ENCODE measurements around the gene LRRTM4. TPM values are rescaled to one million over a fixed set of nuclear protein-coding genes. Genes with fewer than 3 reads are reported as not detected.
A peak's percentile ranks its signal among the peaks of the same experiment; 100 is the strongest.

LRRTM4 gene
- total and polyA plus RNA-seq, 2 of the 13 experiments (the other 11 are each of a cell fraction or from before 2014, with no cell fraction given) = 1.2 TPM

GRCh38 chr2:77190721-77191346, 331.3 kb downstream of the LRRTM4 start (continued):
- TF ChIP-seq MNT (IDR thresholded peaks at IDR 0.05) = no peak
- TF ChIP-seq ATF4 (CRISPR knock-in tag; IDR thresholded peaks at IDR 0.05) = peak in 1 of 2 experiments; percentile 49; a peak in 1 of 4 replicates
- TF ChIP-seq CREB1 (IDR thresholded peaks at IDR 0.05) = no peak
- peak; percentile 50; the same call in 1 of the 2 replicates for TF ChIP-seq CREB1 (CRISPR knock-in tag; IDR thresholded peaks at IDR 0.05)
- 0 out of 2 replicates have a peak, but pooled peaks have one; percentile 45 for TF ChIP-seq FOXK1 (CRISPR knock-in tag; IDR thresholded peaks at IDR 0.05; ENCODE audit: borderline replicate concordance, low read depth)
- TF ChIP-seq ASH2L (IDR thresholded peaks at IDR 0.05; ENCODE audit: insufficient read length, low read depth, low read length) = peak; percentile 79
- peak; percentile 95 for TF ChIP-seq PAXIP1 (CRISPR knock-in tag; conservative IDR thresholded peaks at IDR 0.05)
- TF ChIP-seq PPARG (CRISPR knock-in tag; conservative IDR thresholded peaks at IDR 0.05) = peak; percentile 35; the same call in 1 of the 2 replicates
- TF ChIP-seq RARA (CRISPR knock-in tag; IDR thresholded peaks at IDR 0.05) = peak; percentile 26; the same call in 1 of the 2 replicates
- TF ChIP-seq FOXA1 (IDR thresholded peaks at IDR 0.05) = peak; percentile 42; the same call in 1 of the 2 replicates
- TF ChIP-seq FOXA1 (CRISPR knock-in tag; IDR thresholded peaks at IDR 0.05) = peak; percentile 66
- 0 out of 2 replicates have a peak, but pooled peaks have one; percentile 18 for TF ChIP-seq ZMYM4 (CRISPR knock-in tag; IDR thresholded peaks at IDR 0.05)
- TF ChIP-seq ZXDC (CRISPR knock-in tag; IDR thresholded peaks at IDR 0.05) = no peak
- 0 out of 2 replicates have a peak, but pooled peaks have one; percentile 16 for TF ChIP-seq ZKSCAN8 (CRISPR knock-in tag; IDR thresholded peaks at IDR 0.05; ENCODE audit: borderline replicate concordance)
- TF ChIP-seq FOXJ3 (CRISPR knock-in tag; IDR thresholded peaks at IDR 0.05; ENCODE audit: borderline replicate concordance) = peak; percentile 84; the same call in 1 of the 2 replicates
- TF ChIP-seq SP5 (CRISPR knock-in tag; IDR thresholded peaks at IDR 0.05; ENCODE audit: borderline replicate concordance, low read depth) = peak; percentile 42; the same call in 1 of the 2 replicates
